Skin of body (tissue), 2 donors: ENCODE data around the gene KCNMA1. TPM values are rescaled to one million over a fixed set of nuclear protein-coding genes. Genes with fewer than 3 reads are reported as not detected.

Experiments
- DNase-seq: peaks from one replicate; lab custom pipeline; 2025; lab: John Stamatoyannopoulos, UW
- total RNA-seq: library from RNA; depleted of rRNA; stranded (reverse); fragments of >200 nt; gene quantifications from one replicate; pipeline ENCODE4 v1.2.3, GENCODE V29; 2014

KCNMA1 gene
- total RNA-seq, 1 donor from 2014 or later: 11.7 TPM

- DNase-seq: no peak
Observed at GRCh38 chr10:77561991-77562390, 75.6 kb downstream of the KCNMA1 start.

- DNase-seq: no peak
Observed at GRCh38 chr10:77560471-77560870, 77.1 kb downstream of the KCNMA1 start.

- DNase-seq: no peak
Observed at GRCh38 chr10:77560052-77560451, 77.6 kb downstream of the KCNMA1 start.

- no peak for DNase-seq
Observed at GRCh38 chr10:77556990-77557601, 80.5 kb downstream of the KCNMA1 start.

GRCh38 chr10:77555591-77556212 is 81.9 kb downstream of the KCNMA1 start:
- DNase-seq: no peak

GRCh38 chr10:77554996-77555397 is 82.6 kb downstream of the KCNMA1 start:
- no peak for DNase-seq

- DNase-seq: no peak
Observed at GRCh38 chr10:77553966-77554365, 83.6 kb downstream of the KCNMA1 start.

GRCh38 chr10:77553311-77553710 is 84.3 kb downstream of the KCNMA1 start:
- DNase-seq: no peak

- no peak for DNase-seq
Observed at GRCh38 chr10:77552252-77552651, 85.4 kb downstream of the KCNMA1 start.

GRCh38 chr10:77550378-77550777 is 87.2 kb downstream of the KCNMA1 start:
- no peak for DNase-seq

- no peak for DNase-seq
Observed at GRCh38 chr10:77548671-77549070, 88.9 kb downstream of the KCNMA1 start.

GRCh38 chr10:77548157-77548556 is 89.5 kb downstream of the KCNMA1 start:
- no peak for DNase-seq

- no peak for DNase-seq
Observed at GRCh38 chr10:77547307-77548050, 90.1 kb downstream of the KCNMA1 start.

GRCh38 chr10:77546042-77546441 is 91.6 kb downstream of the KCNMA1 start:
- no peak for DNase-seq

- no peak for DNase-seq
Observed at GRCh38 chr10:77545585-77545984, 92.0 kb downstream of the KCNMA1 start.

GRCh38 chr10:77544617-77545016 is 93.0 kb downstream of the KCNMA1 start:
- no peak for DNase-seq

- no peak for DNase-seq
Observed at GRCh38 chr10:77542710-77543259, 94.8 kb downstream of the KCNMA1 start.

- no peak for DNase-seq
Observed at GRCh38 chr10:77541944-77542343, 95.7 kb downstream of the KCNMA1 start.

- DNase-seq: no peak
Observed at GRCh38 chr10:77541247-77541646, 96.4 kb downstream of the KCNMA1 start.

GRCh38 chr10:77539147-77539935 is 98.3 kb downstream of the KCNMA1 start:
- no peak for DNase-seq

- peak; percentile 41 for DNase-seq
Observed at GRCh38 chr10:77537720-77538373, 99.8 kb downstream of the KCNMA1 start.
